NAMALWA (cell line): Measurements from ENCODE around the gene KRT35.
"Not testable (repeated sequence)": the region's sequence is repeated elsewhere in the genome, so short reads cannot be mapped to it uniquely, and the experiment has no call there.

Experiments
- DNase-seq: peaks from one replicate; pipeline ENCODE4 v3.0.0-alpha.2; 2015; ENCODE audit warnings: low spot score

KRT35 gene

DNA sequence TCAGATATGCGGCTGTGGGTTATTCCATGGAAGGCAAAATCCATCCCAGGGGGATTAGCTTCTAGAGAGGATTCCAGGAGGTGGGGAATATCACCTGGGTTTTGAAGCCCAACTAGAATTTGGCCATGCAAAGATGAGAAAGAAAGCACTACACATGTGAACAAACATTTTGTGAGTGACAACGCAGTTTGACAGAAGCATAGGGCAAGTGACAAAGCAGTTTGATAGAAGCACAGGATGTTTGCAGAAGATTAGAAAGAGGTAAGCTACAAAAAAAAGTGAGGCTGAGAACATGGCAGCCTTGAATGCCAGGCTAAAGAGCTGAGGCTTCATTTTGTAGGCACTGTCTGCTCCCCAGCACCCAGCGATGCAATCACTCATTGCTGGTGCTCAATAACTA, 27.9 kb downstream of the KRT35 start:
- no peak for DNase-seq

DNA sequence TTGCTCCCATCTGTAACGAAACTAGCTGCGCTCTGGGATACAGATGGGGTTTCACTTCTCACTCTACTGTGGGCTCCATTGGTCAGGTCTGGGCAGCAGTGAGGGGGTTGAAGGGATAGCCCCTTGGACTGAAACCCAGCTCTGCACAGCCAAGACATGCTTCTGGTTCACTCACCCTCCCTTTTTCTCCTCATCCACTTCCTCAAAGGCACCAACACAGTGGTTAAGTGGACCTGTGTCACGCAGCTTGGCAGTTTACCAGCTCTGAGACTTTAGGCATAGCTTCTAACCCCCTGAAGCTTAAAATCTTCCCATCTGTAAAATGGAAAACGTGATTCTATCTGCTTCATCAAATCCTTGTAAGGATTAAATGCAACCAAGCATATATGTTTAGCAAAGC, 28.7 kb downstream of the KRT35 start:
- no peak for DNase-seq

DNA sequence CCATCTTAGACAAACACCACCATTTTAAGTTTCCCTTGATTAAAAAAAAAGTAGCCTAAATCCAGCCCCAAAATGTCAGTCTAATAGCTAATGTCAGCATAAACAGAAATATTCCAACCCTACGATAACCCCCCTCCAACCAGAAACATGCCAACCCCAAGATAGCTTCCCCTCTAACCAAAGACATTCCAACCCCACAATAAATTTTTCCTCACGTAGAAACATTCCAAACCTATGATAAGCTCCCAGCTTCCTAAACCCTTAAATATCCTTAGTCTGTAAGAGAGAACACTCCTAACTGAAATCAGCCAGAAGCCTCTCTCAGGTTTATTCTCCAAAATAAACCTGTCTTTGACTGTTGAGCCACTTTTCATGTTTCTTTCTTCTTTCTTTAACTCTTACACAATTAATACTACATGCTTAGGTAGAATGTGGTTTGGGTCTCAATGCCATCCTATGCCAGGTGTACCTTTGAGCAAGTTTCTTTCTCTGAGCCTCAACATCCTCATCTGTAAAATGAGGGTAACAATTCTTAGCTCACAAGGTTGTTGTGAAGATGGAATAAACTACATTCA, 29.7 kb downstream of the KRT35 start:
- DNase-seq = no peak

DNA sequence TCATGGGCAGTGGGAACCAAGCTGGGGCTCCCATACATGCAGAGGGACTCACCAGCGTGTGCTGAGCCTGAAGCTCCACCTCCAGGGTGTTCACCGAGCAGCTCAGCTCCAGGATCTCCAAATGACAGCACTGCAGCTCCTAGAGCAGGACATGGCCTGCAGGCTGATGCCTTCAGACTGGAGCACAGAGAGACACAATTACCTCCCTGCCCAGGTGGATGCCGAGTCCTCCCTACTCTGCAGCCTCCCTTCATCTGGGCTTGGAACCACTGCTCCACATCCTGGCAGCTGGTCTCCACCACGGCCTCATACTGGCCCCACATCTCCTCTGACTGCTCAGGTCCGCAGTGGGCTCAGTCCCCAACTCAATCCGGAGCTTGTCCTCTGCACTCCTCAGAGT, 31.9 kb downstream of the KRT35 start:
- no peak for DNase-seq

DNA sequence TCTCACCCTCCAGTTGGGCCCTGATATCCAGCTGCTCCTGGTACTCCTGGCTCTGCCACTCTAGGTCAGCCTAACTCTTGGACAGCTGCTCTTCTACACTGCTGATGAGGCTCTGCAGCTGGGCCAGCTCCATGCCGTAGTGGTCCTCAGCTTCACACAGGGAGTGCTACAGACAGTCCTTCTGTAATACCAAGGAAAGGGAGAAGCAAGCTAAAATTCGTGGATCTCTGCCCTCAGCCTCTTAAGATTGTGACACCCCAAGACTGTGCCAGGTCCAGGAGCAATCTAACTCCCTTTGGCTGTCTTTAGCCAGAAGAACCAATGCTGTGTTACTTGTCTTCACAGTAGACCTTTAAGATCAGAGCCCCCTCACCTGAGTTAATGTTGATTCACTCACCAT, 32.4 kb downstream of the KRT35 start:
- DNase-seq = no peak

DNA sequence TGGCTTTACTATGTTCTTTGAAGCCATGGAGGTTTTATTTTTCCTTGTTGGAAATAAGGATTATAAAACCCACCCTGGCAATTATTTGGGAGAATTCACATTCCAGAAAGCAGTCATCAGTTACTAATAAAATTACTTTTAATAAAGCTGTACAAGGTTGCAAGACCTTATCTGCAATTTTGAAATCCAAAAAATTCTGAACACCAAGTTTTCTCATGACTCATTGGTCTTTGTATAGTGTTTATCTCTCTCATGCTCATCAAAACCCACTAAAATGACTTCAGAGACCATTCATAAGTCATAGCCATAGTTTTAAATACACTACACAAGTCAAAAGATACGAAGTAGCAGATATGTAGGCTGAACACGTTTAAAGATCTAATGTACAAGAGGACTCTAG, 34.1 kb downstream of the KRT35 start:
- DNase-seq = no peak

DNA sequence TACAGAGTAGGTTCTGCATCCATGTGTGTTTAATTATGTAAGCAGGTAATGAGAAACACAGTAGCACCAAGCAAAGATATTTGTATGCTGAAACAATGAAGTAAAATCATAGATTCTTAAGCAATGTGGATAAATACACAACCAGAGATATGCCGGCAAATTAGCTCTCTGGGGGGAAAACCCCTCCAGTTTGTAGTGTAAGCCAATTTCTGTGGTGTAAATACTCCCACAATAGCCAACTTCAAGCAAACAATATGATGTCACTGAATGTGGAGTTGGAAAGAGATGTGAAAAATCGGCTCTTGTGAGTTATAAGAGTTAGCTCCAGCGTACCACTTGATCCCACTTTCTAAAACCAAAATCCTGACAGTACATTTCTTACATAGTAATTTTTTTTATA, 36.3 kb downstream of the KRT35 start:
- no peak for DNase-seq

DNA sequence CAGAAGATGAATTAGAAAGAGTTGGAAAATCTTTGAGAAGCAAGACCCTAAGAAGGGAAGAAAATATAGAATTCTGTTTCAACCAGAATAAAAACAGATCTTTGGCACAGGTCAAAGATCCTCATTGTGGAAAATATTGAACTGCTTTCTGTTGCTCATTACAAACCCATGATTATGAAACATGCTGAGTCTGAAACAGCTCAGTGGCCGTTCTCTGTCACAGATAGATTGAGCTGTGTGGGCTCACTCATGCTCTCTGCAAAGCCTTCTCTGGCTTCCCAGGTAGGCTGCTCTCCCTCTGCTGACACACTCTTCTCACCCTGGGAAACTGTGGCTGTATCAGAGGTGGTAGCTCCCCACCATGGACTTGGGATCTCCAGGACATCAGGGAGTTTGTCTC, 36.8 kb downstream of the KRT35 start:
- no peak for DNase-seq

DNA sequence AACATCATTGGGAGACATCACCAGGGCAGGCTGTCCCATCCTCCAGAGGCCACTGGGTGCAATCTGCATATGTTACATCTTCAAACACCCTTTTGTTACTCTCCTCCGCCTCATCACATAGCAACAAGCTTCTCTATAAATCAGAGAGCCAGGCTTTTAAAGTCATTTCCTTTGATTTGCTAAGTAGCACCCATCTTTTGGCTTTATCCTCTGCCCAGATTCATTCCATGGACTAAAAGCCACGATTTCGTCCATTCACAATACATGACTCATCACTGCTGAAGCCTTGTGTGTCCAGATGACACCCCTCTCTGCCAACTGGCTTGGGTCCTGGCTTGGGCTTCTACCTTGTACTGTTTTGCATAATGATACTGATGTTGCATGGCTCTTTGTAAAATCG, 38.2 kb downstream of the KRT35 start:
- no peak for DNase-seq

DNA sequence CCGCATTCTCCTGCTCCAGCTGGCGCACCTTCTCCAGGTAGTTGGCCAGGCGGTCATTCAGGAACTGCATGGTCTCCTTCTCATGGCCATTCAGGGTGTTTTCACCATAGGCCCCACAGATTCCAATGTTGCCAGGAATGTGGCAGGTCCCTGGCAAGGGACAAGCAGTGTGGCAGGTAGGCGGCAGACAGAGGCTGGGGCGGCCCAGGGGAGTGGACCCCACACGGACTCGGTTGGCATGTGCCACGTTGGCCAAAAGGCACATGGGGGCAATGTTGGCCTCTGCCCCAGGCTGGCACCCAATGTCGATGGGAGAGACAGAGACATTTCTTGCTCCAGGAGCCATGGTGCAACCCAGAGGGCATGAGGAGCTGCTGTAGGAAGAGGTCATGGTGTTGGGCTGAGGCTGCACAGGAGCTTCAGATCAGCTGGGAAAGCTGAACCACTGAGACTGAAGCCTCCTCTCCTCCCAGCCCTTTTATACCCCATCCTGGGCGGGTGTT, 40.4 kb downstream of the KRT35 start, which contains the start of gene KRT38:
Gene KRT38, minus strand, starts transcription at position 453 of the 503 bp plus-strand sequence. Its CDS starts 62 bp downstream, at position 391.
- DNase-seq = no peak

DNA sequence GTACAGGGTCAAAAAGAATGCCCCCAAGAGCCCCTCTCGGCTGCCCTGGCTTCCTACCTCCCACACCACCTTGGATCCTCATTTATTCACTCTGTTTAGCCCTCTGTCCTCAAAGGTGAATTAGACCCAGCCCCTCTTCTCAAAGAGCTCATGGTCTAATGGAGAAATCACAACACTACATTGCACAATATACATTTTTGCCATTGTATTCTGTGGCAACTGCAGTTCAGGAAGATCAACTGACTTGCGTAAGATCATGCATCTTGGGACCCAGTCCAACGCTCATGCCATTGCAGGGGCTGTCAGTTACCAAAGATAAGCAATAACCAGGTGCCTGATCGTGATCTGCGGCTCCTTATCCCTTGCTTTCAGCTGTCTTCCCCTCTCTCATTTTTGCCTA, 41.6 kb downstream of the KRT35 start:
- DNase-seq = no peak

DNA sequence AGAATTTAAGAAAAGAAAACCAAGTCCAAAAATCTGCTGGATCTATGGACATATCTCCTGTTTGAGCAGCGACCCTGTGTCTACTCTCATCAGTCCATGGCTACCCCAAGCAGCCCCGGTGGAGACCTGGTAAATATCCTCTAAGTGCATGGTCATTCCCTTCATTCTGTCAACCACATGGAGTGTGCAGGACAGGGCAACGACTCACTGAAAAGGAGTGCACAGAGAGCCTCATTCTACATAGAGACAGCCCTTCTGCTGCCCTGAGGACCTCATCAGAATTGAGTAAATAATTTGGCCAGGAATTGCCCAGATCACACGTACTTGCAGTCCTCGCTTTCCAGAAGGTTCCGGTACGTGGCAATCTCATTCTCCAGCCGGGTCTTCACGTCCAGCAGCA, 43.2 kb downstream of the KRT35 start:
- no peak for DNase-seq

DNA sequence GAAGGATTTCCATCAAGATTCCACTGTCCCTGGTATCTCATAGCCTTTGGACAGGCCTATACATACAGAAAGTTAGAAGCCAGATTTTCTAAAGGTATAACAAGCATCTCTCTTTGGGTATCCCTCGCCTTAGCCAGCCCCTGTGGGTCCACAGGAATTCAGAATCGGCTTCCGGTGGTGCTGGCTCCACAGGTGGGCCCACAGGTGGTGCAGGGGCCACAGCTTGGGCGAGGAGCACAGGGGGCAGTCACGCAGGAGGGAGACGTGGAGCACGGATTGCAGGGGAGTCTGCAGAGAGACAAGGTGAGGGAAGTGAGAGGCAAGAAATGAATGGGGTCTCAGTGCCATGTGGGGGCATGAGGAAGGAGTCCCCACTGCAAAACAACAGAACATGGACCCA, 43.7 kb downstream of the KRT35 start:
- no peak for DNase-seq

DNA sequence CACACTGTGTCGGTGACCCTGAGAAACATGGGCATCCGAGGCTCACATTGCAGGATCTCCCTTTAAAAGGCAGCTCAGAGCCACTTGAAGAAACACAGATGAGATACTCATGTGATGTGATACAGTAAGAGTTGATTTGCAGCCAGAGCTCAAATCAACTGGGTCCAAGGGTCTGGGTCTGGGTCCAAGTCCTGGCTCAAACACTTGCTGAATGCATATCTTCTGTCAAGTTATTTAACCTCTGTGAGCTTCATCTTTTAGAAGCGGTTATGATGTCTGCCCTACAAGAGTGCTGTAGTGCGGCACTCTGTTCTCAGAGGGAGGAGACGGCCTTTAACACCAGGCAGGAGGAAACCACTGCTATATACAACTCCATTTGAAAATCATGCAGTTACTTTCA, 46.5 kb downstream of the KRT35 start:
- no peak for DNase-seq

DNA sequence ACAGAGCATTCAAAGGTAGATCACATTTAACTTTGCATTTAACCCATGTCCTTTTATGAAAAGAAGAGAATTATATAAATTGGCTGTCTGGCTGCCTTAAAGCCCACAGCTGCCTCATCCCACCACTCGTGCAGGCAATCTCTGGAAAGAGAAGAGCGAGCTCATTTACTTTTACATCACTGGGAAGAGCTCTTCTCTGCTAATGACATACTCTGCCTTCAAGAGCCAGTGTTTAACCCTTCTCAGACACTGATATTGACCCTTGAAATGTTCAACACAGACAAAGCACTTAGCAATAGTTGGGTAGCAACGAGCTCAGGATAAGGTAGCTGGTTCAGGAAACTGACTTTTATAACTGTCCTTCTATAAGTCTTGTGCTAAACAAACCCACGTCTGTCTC, 46.9 kb downstream of the KRT35 start:
- DNase-seq = no peak

DNA sequence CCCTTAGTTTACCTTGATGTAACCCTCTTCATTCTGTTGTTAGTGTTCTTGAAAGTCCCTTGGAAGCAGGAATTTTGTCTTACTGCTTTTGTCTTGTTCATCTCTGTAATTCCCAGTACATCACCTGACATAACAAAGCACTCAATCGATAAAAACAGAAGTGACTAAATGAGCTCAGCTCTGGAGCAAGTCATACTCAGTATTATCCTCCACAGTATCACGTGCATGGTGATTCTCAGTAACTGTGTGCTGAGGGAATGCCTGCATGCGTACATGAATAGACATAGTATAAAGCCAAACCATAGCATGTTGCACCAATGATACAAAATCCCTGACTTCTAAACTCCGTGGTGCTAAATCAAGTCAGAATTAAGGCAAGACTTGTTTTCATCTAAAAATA, 47.4 kb downstream of the KRT35 start:
- no peak for DNase-seq

DNA sequence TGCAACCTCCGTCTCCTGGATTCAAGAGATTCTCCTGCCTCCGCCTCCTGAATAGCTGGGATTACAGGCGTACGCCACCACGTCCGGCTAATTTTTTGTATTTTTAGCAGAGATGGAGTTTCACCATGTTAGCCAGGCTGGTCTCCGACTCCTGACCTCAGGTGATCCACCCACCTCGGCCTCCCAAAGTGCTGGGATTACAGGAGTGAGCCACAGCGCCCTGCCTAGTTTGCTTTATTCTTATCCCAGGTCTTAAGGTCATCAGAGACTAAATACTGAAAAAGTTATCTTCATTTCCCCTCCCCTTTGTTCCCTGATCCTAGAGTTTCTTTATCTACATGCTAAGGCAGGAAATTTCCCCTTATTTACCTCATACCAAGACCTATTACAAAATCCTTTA, 50.6 kb downstream of the KRT35 start:
- DNase-seq = not testable (repeated sequence)

DNA sequence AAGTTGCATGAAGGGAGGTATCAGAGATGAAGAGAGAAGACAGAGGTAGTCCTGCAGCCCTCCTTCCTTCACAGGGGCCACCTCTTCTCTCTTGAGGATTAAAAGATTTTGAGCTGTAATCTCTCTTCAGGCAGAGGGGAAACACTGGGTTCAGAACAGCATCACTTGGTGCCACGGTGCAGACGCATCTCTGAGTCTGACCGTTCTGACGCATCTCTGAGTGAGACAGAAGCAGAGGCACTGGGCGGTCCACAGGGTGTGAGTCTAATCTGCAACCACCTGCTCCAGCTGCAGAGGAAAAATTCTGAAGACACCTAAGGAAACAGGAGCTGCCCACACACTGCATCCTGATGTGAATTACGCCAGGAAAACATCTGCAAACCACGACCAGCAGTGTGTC, 51.3 kb downstream of the KRT35 start:
- DNase-seq = no peak

DNA sequence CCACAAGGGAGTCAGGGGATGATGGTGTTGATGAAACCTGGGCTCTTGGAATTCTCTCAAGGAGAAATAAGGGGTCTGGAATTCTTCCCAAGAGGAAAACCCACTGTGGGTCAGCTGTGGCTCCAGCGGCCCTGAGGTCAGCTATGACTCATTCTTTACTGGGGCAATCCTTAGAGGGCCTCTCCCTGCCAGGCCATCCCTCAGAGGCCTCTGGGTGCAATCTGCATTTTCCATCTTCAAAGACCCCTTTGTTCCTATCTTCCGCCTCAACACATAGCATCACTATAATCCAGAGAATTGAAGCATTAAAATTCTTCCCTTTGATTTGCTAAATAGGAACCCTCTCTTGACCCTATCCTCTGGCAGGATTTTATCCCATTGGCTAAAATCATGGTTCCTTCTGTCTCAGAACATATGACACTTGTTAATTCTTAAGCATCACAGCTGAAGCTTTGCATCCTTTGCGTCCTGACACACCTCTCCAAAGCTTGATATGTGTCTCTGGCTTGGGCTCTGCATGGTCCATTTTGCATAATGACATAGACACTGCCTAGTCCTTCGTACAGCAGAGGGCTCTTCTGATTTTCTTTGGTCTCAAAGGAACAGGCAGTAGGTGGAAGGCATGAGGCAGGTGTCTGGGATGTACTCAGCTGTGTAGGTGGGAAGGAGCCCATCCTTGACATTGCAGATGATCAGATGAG, 52.2 kb downstream of the KRT35 start:
- no peak for DNase-seq
